Measurements from ENCODE around the gene CDH4. TPM values are rescaled to one million over a fixed set of nuclear protein-coding genes. Genes with fewer than 3 reads are reported as not detected.

The CDH4 gene
- total and polyA plus RNA-seq, 9 of the 15 experiments (the other 6 are each of a cell fraction or from before 2014, with no cell fraction given): 0.04 TPM; not detected in 8

DNA sequence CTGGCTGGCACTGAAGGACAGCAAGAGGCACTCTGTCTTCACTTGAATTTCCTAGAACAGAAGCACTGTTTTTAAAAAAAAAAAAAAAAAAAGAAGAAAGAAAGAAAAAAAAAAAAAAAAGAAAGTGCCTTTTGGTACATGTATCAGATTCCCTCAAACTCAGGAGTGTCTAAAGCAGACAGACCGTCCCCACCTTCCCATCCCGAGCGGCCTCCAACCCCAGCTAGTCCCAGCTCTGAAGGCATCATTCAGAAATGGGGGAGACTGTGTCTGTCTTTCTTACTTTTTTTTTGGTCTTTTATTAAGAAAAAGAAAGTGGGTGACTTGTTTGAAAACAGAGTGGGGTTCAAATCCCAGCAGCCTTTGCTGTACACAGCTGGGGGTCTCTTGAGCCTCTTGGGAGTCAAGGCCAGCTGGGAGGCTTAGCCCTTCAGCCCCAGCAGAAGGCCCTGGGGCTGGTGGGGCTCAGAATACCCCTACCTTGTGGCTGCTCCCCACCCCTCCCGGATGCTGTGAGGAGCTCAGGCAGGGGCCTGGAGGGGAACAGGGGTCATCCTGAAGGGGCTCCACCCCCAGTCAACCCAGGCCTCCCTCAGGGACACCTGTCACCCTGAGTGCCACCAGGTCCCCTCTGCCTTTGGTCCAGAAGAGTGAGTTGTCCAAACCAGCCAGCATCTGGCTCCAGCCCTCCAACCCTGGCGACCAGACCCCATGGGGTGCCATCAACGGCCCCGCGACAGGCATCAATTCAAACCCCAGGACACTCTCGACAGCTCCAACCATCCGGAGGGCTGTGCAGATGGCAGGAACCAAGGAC lies 685.3 kb downstream of the CDH4 start (continued):
- no peak for TF ChIP-seq ZNF512 (tag; IDR thresholded peaks at IDR 0.05)
- no peak for TF ChIP-seq SLC30A9 (CRISPR knock-in tag; IDR thresholded peaks at IDR 0.05)
- TF ChIP-seq FOXA3 (CRISPR knock-in tag; conservative IDR thresholded peaks at IDR 0.05 in 1 of 2, IDR thresholded peaks at IDR 0.05 in 1 of 2): no peak
- TF ChIP-seq NCOA4 (IDR thresholded peaks at IDR 0.05; ENCODE audit: partially characterized antibody): no peak
- no peak for TF ChIP-seq ZNF764 (CRISPR knock-in tag; IDR thresholded peaks at IDR 0.05; ENCODE audit: low read depth)
- TF ChIP-seq NCOA6 (IDR thresholded peaks at IDR 0.05): no peak
- no peak for TF ChIP-seq XRCC5 (IDR thresholded peaks at IDR 0.05; ENCODE audit: low read depth, low read length)
- TF ChIP-seq SMARCC2 (IDR thresholded peaks at IDR 0.05; ENCODE audit: low read depth): no peak
- no peak for TF ChIP-seq ZNF263 (CRISPR knock-in tag; IDR thresholded peaks at IDR 0.05; ENCODE audit: borderline replicate concordance)
- no peak for TF ChIP-seq KDM2B (CRISPR knock-in tag; IDR thresholded peaks at IDR 0.05)
- TF ChIP-seq SMAD4 (CRISPR knock-in tag; conservative IDR thresholded peaks at IDR 0.05): no peak
